GM19467 (cell line): ENCODE data around the gene ZNF208.
"Not testable (repeated sequence)": the region's sequence is repeated elsewhere in the genome, so short reads cannot be mapped to it uniquely, and the experiment has no call there.

Experiments
- ATAC-seq: cut with Tn5 transposase; IDR thresholded peaks from one replicate; pipeline ENCODE4 v1.9.1; 2021; ENCODE audit warnings: mild to moderate bottlenecking, moderate library complexity; ENCODE audit not compliant: unreplicated experiment

The ZNF208 gene

DNA sequence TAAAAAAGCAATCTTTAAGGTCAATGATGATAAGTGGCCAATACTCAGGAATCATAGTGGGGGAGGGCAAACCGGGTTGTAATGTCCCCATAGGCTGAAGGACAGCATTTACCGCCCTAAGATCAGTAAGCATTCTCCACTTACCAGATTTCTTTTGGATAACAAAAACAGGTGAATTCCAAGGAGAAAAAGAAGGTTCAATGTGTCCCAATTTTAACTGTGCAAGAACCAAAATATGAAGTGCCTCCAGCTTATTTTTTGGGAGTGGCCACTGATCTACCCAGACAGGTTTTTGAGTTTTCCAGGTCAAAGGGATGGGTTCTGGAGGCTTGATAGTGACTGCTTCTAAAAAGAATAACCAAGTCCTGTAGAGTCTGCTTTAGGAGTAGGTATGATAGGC is 125.2 kb downstream of the ZNF208 start:
- not testable (repeated sequence) for ATAC-seq

- ATAC-seq: not testable (repeated sequence)
Observed at GRCh38 chr19:21884786-21885185, 126.0 kb downstream of the ZNF208 start.

DNA sequence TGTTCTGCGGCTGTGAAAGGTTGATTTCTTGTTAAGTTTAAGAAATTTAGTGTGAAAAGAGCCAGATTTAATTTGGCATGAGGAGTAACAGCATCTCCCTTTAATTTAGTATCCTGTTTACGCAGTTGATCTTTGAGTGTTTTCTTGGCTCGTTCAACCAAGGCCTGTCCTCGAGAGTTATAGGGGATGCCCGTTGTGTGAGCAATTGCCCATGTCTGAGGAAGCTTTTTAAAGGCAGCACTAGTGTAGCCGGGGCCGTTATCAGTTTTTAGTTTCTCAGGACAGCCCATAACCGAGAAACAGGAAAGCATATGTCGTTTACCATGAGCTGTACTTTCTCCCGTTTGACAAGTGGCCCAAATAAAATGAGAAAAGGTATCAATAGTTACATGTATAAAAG is 127.2 kb downstream of the ZNF208 start:
- ATAC-seq: no peak
